Coronary artery (tissue), 2 donors: ENCODE results near the gene LTA.
"Not testable (repeated sequence)": the region's sequence is repeated elsewhere in the genome, so short reads cannot be mapped to it uniquely, and the experiment has no call there.

Experiments used
- DNase-seq: peaks from one replicate; pipeline ENCODE4 v3.0.0-alpha.2; 2017; ENCODE audit warnings: low spot score
- H3K27ac ChIP-seq, 2 donors: fragments of 200-600 bp; sonication (generic); one replicate each; pipeline ENCODE4 v1.5.1; 2016 to 2019
- H3K4me3 ChIP-seq: fragments of 200-600 bp; sonication (generic); 2 replicates; pipeline ENCODE4 v1.5.1; 2016; ENCODE audit warnings: mild to moderate bottlenecking, moderate library complexity
- TF ChIP-seq, protein P1 (sequence below): fragments of 200-600 bp; sonication (generic); IDR thresholded peaks from one replicate; pipeline ENCODE4 v1.5.1; 2019; ENCODE audit warnings: antibody characterized with exemption

Gene LTA

DNA sequence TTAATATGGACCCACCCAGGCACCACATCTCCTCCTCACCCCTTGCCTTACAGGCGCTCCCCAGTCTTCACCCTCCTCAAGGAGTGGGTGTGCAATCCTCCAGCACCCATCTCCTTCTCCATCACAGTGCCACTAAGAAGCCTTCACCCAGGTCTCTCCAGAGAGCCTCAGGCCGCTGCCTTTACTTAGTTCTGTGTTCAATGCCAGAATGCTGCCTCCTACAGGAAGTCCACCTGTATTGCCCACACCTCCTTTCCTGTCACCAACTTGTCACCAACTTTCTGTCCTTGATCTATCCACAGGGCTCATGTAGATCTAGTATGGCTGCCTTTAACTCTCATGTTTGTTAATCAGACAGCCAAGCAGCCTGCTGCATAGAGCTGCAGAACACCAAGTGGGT is 13.4 kb downstream of the LTA start:
- H3K27ac ChIP-seq = peak overlapping the region in 1 of 2 donors; percentile 60

DNA sequence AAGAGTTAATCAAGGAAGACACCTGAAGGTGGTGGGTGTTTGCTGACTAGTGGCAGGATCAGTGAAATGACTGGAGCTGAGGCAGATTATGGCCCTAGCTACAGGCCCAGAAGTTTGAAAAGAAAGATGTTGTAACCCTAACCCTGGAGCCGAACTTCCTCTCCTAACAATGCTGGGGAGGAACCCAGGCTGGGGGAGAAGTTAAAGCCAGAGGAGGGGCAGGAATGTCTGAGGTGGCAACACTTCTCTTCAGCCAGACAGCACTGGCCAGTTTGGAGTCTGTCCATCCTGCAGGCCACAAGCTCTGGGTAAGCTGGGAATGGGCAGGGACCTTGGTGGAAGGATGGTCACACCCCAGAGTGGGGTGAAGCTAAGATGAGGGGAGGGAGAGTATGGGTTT is 13.9 kb downstream of the LTA start, which contains the start of gene LST1:
Gene LST1 (plus strand): TSS at position 270 of the 400 bp plus-strand sequence. CDS start 1,023 bp downstream, outside the sequence.
- Histone ChIP-seq H3K4me3 (no peak within 1 kb of the TSS), H3K27ac (peak within 1 kb of the TSS in 1 of 2 donors; percentile 63)

More for the DNA sequence above, 13.4 kb downstream of the LTA start:
- no peak overlapping the region for H3K4me3 ChIP-seq
- no peak for DNase-seq
- TF ChIP-seq, protein P1, sequence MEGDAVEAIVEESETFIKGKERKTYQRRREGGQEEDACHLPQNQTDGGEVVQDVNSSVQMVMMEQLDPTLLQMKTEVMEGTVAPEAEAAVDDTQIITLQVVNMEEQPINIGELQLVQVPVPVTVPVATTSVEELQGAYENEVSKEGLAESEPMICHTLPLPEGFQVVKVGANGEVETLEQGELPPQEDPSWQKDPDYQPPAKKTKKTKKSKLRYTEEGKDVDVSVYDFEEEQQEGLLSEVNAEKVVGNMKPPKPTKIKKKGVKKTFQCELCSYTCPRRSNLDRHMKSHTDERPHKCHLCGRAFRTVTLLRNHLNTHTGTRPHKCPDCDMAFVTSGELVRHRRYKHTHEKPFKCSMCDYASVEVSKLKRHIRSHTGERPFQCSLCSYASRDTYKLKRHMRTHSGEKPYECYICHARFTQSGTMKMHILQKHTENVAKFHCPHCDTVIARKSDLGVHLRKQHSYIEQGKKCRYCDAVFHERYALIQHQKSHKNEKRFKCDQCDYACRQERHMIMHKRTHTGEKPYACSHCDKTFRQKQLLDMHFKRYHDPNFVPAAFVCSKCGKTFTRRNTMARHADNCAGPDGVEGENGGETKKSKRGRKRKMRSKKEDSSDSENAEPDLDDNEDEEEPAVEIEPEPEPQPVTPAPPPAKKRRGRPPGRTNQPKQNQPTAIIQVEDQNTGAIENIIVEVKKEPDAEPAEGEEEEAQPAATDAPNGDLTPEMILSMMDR = no peak

DNA sequence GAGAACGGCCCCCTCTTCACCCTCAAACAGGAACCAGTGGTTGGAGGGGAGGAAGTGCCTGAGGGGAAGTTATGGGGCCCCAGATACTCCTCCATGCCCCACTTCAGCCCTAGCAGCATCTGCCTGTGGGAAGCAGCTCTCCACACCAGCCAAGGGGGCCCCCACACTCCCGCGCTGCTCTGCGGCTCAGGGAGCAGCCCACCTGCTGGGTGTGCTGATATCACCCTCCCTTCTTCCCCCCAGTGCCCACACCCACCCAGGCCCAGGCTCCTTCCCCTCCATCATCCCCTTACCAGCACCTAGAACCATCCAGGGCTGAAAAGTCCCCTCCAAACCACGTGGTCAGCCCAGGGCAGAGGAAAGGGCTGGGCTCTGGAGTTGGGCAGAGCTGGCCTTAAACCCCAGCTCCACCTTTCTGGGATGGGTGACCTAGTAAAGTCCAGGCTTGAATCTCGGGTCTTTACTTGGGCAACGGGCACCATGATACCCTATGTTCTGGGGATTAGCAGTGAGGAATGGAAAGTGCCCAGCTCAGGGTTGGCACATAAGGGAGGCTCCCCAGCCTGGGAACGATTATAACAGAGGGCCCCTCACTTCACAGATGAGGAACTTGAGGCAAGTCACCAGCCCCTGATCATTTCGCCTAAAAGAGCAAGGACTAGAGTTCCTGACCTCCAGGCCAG is 14.7 kb downstream of the LTA start:
- DNase-seq = no peak
- TF ChIP-seq, protein P1 = no peak
- no peak overlapping the region for H3K4me3 ChIP-seq
- peak overlapping the region in 1 of 2 donors; percentile 63 for H3K27ac ChIP-seq

More for the DNA sequence above, 13.9 kb downstream of the LTA start, which contains the start of gene LST1:
- DNase-seq = no peak
- TF ChIP-seq, protein P1 = no peak

DNA sequence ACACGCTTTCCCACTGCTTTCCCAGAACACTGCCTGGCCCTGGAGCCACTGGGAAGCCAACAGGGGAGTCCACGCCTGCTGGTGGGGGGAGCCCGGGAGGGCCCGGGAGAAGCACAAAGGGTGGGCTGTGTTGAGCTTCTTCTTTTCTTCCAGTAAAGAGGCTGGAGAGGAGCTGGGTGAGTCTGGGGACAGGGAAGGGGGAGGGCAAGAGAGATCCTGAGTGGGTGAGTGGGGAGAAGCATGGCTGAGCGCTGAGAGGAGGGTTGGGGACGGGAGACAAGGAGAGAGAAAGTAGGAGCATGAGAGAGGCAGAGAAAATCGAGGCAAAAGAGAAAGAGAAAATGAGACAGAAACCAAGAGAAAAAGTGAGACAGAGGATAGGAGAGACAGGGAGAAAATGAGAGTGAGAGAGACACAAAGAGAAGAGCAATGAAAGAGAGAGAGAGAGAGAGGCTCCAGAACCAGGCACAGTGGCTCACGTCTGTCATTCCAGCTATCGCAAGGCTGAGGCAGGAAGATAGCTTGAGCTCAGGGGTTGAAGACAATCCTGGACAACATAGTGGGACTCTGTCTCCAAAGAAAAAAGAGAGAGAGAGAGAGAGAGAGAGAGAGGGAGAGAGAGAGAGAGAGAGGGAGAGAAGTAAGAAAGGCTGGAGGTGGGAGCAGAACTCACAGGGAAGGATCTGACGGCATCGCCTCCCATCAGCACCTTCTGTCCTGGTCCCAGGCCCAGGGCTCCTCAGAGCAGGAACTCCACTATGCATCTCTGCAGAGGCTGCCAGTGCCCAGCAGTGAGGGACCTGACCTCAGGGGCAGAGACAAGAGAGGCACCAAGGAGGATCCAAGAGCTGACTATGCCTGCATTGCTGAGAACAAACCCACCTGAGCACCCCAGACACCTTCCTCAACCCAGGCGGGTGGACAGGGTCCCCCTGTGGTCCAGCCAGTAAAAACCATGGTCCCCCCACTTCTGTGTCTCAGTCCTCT is 16.0 kb downstream of the LTA start:
- no peak overlapping the region for H3K27ac ChIP-seq
- no peak for DNase-seq
- TF ChIP-seq, protein P1 = no peak
- no peak overlapping the region for H3K4me3 ChIP-seq

DNA sequence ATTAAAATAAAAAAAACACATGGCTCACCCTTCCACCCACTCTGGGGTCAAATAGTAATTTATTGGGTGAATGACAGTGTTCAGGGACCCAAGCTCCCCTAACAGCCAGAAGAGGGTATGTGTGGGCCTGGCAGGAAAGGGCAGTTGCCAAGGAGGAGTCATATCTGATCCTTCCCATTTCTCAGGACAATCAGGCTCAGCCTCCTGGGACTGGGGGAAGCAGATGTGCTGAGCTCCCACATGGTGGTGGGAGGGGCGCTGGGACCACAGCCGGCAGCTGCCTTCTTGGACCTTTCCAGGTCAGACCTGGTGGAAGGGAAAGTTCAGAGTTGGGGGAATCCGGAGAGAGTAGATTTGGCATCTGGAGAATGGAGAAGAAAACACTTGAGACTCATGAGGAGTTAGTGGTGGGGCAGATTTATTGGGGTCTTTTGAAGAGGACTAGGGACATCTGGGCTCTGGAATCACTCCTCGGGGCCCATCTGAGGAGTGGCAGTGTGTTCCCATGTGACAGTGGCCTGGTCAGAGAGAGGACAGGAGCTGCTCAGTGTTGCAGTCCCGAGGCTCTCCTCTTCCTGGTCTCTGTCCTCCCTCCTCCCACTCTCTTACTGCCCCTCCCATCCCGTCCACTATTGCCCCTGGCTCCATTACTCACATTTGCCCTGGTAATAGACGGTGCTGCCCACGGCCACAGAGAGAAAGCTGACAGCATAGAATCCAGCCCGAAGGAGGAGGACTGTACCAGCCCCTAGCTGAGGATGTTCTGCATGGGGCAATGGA is 17.0 kb downstream of the LTA start:
- TF ChIP-seq, protein P1 = no peak
- Histone ChIP-seq H3K27ac (no peak overlapping the region), H3K4me3 (no peak overlapping the region)
- DNase-seq = no peak

DNA sequence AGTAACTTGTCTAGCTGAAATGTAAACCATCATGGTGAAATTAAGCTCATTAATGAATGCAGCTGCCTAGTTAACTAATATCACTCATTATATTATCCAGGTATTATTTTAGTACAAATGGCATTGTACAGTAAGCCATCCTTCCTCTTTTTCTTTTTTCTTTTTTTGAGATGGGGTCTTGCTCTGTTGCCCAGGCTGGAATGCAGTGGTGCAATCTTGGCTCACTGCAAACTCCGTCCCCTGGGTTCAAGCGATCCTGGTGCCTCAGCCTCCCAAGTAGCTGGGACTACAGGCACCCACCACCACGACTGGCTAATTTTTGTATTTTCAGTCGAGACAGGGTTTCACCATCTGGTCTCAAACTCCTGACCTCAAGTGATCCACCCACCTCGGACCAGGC is 18.6 kb downstream of the LTA start:
- not testable (repeated sequence) for H3K4me3 ChIP-seq, DNase-seq, H3K27ac ChIP-seq

DNA sequence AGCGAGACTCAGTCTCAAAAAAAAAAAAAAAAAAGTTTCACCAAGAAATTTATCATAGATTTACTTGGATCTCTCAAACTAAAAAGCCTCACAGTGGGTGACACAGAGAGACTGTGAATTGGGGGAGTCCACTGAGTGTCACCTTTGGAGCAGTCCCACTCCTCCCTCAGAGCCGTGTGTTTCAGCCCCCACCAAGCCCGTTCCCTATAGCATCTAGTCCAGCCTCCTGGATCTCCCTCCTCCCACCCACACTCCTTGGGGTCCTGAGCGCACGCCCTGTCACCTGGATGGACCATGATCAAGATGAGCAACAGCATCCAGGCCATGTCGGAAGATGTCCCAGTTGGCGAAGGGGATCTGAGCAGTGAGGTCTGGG is 20.3 kb downstream of the LTA start:
- H3K27ac ChIP-seq = no peak overlapping the region
- TF ChIP-seq, protein P1 = no peak
- no peak overlapping the region for H3K4me3 ChIP-seq
- no peak for DNase-seq
